Measurements from ENCODE around the gene CXorf66.
"Not testable (repeated sequence)": the region's sequence is repeated elsewhere in the genome, so short reads cannot be mapped to it uniquely, and the experiment has no call there.

CXorf66 gene

DNA sequence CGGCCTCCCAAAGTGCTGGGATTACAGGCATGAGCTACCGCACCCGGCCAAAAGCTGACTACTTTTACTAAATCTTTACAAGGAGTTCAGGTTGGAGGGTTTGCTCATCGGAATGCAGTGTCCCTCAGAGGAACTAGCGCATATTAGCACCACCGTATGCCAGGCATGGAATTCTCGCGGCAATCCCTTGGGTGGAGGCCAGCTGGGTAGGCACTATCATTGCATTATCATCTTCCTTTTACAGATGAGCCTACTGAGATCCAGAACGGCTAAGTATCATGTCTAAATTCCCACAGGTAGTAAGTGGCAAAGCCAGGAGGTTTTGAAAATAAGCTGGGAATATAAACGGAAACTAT, 6.1 kb upstream of the CXorf66 start:
- Mint-ChIP-seq H3K36me3 (ENCODE audit: low read depth) (no peaks in the 10 kb centered on the region), H3K27ac (no peak overlapping the region), H3K9me3 (peaks cover 28% of the 10 kb centered on the region), H3K4me3 (peak overlapping the region; percentile 71), H3K4me1 (peaks cover 6% of the 10 kb centered on the region), H3K27me3 (ENCODE audit: low read depth, poor library complexity) (peaks cover 20% of the 10 kb centered on the region)
- TF ChIP-seq, protein P1, sequence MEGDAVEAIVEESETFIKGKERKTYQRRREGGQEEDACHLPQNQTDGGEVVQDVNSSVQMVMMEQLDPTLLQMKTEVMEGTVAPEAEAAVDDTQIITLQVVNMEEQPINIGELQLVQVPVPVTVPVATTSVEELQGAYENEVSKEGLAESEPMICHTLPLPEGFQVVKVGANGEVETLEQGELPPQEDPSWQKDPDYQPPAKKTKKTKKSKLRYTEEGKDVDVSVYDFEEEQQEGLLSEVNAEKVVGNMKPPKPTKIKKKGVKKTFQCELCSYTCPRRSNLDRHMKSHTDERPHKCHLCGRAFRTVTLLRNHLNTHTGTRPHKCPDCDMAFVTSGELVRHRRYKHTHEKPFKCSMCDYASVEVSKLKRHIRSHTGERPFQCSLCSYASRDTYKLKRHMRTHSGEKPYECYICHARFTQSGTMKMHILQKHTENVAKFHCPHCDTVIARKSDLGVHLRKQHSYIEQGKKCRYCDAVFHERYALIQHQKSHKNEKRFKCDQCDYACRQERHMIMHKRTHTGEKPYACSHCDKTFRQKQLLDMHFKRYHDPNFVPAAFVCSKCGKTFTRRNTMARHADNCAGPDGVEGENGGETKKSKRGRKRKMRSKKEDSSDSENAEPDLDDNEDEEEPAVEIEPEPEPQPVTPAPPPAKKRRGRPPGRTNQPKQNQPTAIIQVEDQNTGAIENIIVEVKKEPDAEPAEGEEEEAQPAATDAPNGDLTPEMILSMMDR (IDR thresholded peaks at IDR 0.05): no peak
- DNase-seq: no peak

DNA sequence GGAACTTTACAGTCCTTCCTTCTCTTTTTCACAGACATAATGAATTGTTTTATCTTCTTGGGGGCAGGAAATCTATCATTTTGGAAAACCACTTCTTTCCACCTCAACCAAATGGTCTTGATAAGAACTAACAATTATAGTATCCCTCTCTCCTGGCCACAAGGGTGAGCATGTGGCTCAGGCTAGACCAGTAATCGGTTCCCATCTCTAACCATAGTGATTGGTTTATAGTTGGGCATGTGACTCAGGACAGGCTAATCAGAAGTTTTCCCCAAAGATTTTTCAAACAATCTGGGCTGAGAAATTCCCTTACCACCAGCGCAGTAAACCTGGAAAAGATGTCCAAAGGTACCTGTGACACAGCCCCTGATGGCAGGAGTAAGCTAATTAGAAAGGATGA, 4.0 kb upstream of the CXorf66 start:
- H3K4me3 Mint-ChIP-seq: no peak overlapping the region
- peaks cover 6% of the 10 kb centered on the region for H3K4me1 Mint-ChIP-seq
- TF ChIP-seq, protein P1 (IDR thresholded peaks at IDR 0.05): no peak
- peaks cover 25% of the 10 kb centered on the region for H3K9me3 Mint-ChIP-seq
- H3K27ac Mint-ChIP-seq: no peak overlapping the region
- H3K27me3 Mint-ChIP-seq (ENCODE audit: low read depth, poor library complexity): peaks cover 20% of the 10 kb centered on the region
- DNase-seq: no peak
- no peaks in the 10 kb centered on the region for H3K36me3 Mint-ChIP-seq (ENCODE audit: low read depth)

- no peak overlapping the region for H3K4me3 Mint-ChIP-seq
- TF ChIP-seq, protein P1 (IDR thresholded peaks at IDR 0.05): no peak
- peaks cover 12% of the 10 kb centered on the region for H3K27me3 Mint-ChIP-seq (ENCODE audit: low read depth, poor library complexity)
- no peak overlapping the region for H3K27ac Mint-ChIP-seq
- H3K9me3 Mint-ChIP-seq: peaks cover 36% of the 10 kb centered on the region
- DNase-seq: no peak
- H3K36me3 Mint-ChIP-seq (ENCODE audit: low read depth): no peaks in the 10 kb centered on the region
- H3K4me1 Mint-ChIP-seq: peaks cover 6% of the 10 kb centered on the region
Observed at GRCh38 chrX:139967750-139968149, 2.4 kb upstream of the CXorf66 start.

DNA sequence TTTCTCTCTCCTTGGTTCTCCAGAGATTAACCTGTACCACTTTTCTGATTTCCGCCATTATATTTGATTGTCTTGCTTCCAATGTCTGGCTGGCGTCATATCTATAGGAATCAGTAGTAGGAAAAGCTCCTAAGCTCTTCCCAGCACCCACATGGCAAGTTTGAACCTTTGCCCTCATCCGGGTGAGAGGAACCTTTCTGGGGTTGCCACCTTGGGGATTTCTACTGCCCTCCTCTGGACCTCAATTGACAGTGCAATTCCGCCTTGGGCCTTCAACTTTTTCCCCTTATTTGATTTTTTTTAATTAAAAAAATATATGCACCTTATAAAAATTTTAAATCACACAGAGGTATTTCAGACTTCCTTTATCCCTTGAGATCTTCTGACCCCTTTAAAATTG, 2.0 kb upstream of the CXorf66 start:
- H3K9me3 Mint-ChIP-seq: peaks cover 36% of the 10 kb centered on the region
- no peak overlapping the region for H3K27ac Mint-ChIP-seq
- no peak overlapping the region for H3K4me3 Mint-ChIP-seq
- peaks cover 6% of the 10 kb centered on the region for H3K4me1 Mint-ChIP-seq
- H3K36me3 Mint-ChIP-seq (ENCODE audit: low read depth): no peaks in the 10 kb centered on the region
- TF ChIP-seq, protein P1 (IDR thresholded peaks at IDR 0.05): no peak
- DNase-seq: no peak
- H3K27me3 Mint-ChIP-seq (ENCODE audit: low read depth, poor library complexity): peaks cover 12% of the 10 kb centered on the region

GRCh38 chrX:139966159-139966558, 838 bp upstream of the CXorf66 start:
- not testable (repeated sequence) for H3K4me1 Mint-ChIP-seq; H3K36me3 Mint-ChIP-seq (ENCODE audit: low read depth); H3K27ac Mint-ChIP-seq; H3K27me3 Mint-ChIP-seq (ENCODE audit: low read depth, poor library complexity); H3K4me3 Mint-ChIP-seq
- peaks cover 42% of the 10 kb centered on the region for H3K9me3 Mint-ChIP-seq
- peak; percentile 3 for DNase-seq

GRCh38 chrX:139961091-139961490, 4.2 kb downstream of the CXorf66 start:
- not testable (repeated sequence) for H3K27ac Mint-ChIP-seq

GRCh38 chrX:139949703-139950102, 15.6 kb downstream of the CXorf66 start:
- H3K4me3 Mint-ChIP-seq: no peak overlapping the region
- no peaks in the 10 kb centered on the region for H3K36me3 Mint-ChIP-seq (ENCODE audit: low read depth)
- TF ChIP-seq, protein P1 (IDR thresholded peaks at IDR 0.05): no peak
- DNase-seq: no peak
- peaks cover 33% of the 10 kb centered on the region for H3K9me3 Mint-ChIP-seq
- no peak overlapping the region for H3K27ac Mint-ChIP-seq
- no peaks in the 10 kb centered on the region for H3K27me3 Mint-ChIP-seq (ENCODE audit: low read depth, poor library complexity)
- H3K4me1 Mint-ChIP-seq: no peaks in the 10 kb centered on the region

More at GRCh38 chrX:139961091-139961490, 4.2 kb downstream of the CXorf66 start:
- H3K9me3 Mint-ChIP-seq: peaks cover 52% of the 10 kb centered on the region
- not testable (repeated sequence) for H3K27me3 Mint-ChIP-seq (ENCODE audit: low read depth, poor library complexity); DNase-seq; H3K4me3 Mint-ChIP-seq; H3K36me3 Mint-ChIP-seq (ENCODE audit: low read depth); H3K4me1 Mint-ChIP-seq
